GM19463 (cell line): ENCODE data around the gene MIER3.

Experiments used
- ATAC-seq: cut with Tn5 transposase; IDR thresholded peaks from one replicate; pipeline ENCODE4 v1.9.1; 2021; ENCODE audit warnings: mild to moderate bottlenecking, moderate library complexity; ENCODE audit not compliant: unreplicated experiment

The MIER3 gene

GRCh38 chr5:56900395-56900794 is 51.5 kb downstream of the MIER3 start:
- no peak for ATAC-seq

- ATAC-seq = no peak
These were observed 53.7 kb downstream of the MIER3 start for GRCh38 chr5:56898213-56898612.

- ATAC-seq = no peak
These were observed 55.2 kb downstream of the MIER3 start for GRCh38 chr5:56896763-56897162.

- ATAC-seq = no peak
These were observed 58.5 kb downstream of the MIER3 start for GRCh38 chr5:56893251-56893951.

GRCh38 chr5:56881571-56881970 is 70.4 kb downstream of the MIER3 start:
- no peak for ATAC-seq

- ATAC-seq = no peak
These were observed 75.6 kb downstream of the MIER3 start for GRCh38 chr5:56876327-56876726.

GRCh38 chr5:56873056-56873455 is 78.9 kb downstream of the MIER3 start:
- ATAC-seq = no peak

- no peak for ATAC-seq
These were observed 80.1 kb downstream of the MIER3 start for GRCh38 chr5:56871777-56872176.
